ENCODE measurements around the gene COL5A1. TPM values are rescaled to one million over a fixed set of nuclear protein-coding genes. Genes with fewer than 3 reads are reported as not detected.

COL5A1 gene
- polyA plus RNA-seq, 1 donor (not counting 4 experiments of a cell fraction or from before 2014, with no cell fraction given) = 3.1 TPM

DNA sequence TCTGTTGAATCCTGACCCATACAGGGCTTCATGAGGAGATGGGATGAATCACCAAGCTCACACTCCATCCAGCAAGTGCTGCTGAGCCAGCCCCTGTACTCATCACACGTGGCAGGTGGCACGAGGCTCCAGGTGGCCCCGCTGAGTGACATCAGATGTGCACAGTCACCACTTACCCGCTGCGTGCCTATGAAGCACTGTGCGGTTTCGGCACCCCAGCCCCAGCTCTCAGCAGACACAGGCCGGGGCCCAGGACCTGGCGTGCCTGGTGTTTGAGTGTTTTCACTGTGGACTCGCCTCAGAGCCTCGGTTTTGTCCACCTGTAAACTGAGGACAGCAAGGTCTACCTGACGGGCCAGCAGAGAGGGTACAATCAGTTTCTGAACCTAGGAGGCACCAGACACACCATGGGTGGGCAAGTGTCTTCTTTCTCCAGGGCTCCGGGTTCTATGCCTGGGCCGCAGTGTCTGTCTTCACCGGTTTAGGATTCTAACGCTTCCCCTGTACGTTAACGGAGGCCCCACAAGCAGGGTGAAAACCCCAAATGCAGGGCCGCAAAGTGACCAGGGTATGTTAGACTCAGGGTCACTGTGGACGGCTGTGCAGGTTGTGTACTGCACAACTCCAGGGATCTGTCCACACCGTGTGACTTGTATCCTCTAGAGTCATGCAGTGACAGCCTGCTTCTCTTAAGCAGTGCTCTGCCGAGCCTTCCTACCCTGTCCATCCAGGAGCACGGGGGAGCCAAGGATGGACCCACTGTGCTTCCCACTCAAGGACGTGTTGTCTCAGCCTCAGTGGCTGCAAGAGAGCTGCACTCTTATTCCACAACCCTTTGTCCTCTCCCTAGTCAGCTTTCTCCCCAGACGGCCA, 44.3 kb upstream of the COL5A1 start:
- Histone ChIP-seq H4K20me1 (ENCODE audit: control insufficient read depth, extremely low read depth, insufficient read depth, low read length) (no peaks in the 10 kb centered on the region), H3K9ac (ENCODE audit: control insufficient read depth, extremely low read depth, insufficient read depth, low read length) (no peak overlapping the region), H3K36me3 (ENCODE audit: control insufficient read depth in 2 of 2, extremely low read depth in 1 of 2, insufficient read depth in 2 of 2, low read length in 2 of 2) (no peaks in the 10 kb centered on the region), H2AFZ (ENCODE audit: control insufficient read depth, low read length) (no peak overlapping the region), H3K79me2 (ENCODE audit: control insufficient read depth, insufficient read depth, low read length) (no peaks in the 10 kb centered on the region), H3K27ac (ENCODE audit: control insufficient read depth, insufficient read depth, low read length) (no peak overlapping the region), H3K4me1 (ENCODE audit: control insufficient read depth, extremely low read depth, insufficient read depth, low read length) (no peaks in the 10 kb centered on the region), H3K4me3 (ENCODE audit: control insufficient read depth in 2 of 3, extremely low read depth in 1 of 3, insufficient read depth in 2 of 3, low read depth in 1 of 3, low read length in 3 of 3) (no peak overlapping the region), H3K9me3 (ENCODE audit: control insufficient read depth, low read depth, low read length) (peaks cover 2% of the 10 kb centered on the region), H3K4me2 (ENCODE audit: control insufficient read depth, extremely low read depth, insufficient read depth, low read depth, low read length) (no peak overlapping the region), H3K9me1 (ENCODE audit: control insufficient read depth, extremely low read depth, insufficient read depth, low read length) (no peaks in the 10 kb centered on the region), H3K27me3 (ENCODE audit: control insufficient read depth, extremely low read depth, insufficient read depth, low read length) (peaks cover 18% of the 10 kb centered on the region)
- no peak for TF ChIP-seq EZH2 (IDR thresholded peaks at IDR 0.05; ENCODE audit: low read length)
- TF ChIP-seq, protein P1, sequence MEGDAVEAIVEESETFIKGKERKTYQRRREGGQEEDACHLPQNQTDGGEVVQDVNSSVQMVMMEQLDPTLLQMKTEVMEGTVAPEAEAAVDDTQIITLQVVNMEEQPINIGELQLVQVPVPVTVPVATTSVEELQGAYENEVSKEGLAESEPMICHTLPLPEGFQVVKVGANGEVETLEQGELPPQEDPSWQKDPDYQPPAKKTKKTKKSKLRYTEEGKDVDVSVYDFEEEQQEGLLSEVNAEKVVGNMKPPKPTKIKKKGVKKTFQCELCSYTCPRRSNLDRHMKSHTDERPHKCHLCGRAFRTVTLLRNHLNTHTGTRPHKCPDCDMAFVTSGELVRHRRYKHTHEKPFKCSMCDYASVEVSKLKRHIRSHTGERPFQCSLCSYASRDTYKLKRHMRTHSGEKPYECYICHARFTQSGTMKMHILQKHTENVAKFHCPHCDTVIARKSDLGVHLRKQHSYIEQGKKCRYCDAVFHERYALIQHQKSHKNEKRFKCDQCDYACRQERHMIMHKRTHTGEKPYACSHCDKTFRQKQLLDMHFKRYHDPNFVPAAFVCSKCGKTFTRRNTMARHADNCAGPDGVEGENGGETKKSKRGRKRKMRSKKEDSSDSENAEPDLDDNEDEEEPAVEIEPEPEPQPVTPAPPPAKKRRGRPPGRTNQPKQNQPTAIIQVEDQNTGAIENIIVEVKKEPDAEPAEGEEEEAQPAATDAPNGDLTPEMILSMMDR (optimal IDR thresholded peaks at IDR 0.05 in 1 of 3, IDR thresholded peaks at IDR 0.05 in 1 of 3, conservative IDR thresholded peaks at IDR 0.05 in 1 of 3; ENCODE audit: extremely low read depth in 1 of 3, insufficient read depth in 2 of 3, low read length in 3 of 3) = no peak
- FAIRE-seq = no peak
- DNase-seq (ENCODE audit: low read depth, low spot score) = no peak
- dilution Hi-C loops (cut with MboI; ENCODE audit: extremely low pct_ligation_motif_present, low sequenced_read_pairs) = no loop called here

DNA sequence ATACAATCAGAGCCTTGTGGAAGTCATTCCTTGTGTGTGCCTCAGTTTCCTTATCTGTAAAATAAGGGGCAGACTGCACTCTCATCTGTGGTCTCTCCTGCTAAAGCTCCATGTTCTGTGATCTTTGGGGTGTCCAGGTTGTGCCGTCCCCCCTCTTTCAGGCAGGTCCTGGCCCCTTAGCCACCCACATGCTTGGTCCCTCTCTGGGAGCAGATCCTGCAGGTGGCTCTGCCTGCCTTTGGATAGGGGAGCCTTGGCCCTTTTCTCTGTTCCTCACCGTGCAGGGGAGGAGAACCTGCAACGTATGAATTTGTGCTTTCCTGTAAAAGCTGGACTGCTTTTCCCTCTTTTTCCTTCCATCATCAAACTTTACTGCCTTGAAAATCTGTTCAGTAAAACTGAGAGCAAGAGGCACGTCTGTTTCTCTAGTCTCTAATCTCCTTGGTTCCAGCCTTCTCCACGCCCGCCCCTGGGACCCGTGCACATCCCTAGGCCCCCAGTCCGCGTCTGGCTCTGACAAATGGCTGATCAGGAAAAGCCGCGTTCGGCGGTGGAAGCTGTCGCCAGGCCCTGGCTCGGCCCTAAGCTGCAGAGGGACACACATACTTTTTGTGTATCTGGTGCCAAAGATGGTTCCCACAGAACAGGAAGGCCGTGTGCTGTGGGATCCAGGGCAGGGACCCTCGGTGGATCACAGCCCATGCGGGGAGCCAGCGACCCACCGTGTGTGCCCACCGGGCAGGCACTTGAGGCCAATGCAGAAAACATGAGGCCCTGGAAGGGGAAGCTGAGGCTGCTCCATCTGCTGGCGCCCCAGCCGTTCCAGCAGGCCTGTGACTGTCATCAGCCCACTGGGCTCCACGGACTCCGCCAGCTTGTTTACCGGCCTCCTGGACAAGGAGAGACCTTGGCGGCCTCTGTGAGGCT, 43.4 kb upstream of the COL5A1 start:
- FAIRE-seq = no peak
- Histone ChIP-seq H2AFZ (ENCODE audit: control insufficient read depth, low read length) (no peak overlapping the region), H3K79me2 (ENCODE audit: control insufficient read depth, insufficient read depth, low read length) (no peaks in the 10 kb centered on the region), H3K27me3 (ENCODE audit: control insufficient read depth, extremely low read depth, insufficient read depth, low read length) (peaks cover 18% of the 10 kb centered on the region), H3K4me3 (ENCODE audit: control insufficient read depth in 2 of 3, extremely low read depth in 1 of 3, insufficient read depth in 2 of 3, low read depth in 1 of 3, low read length in 3 of 3) (no peak overlapping the region), H3K4me1 (ENCODE audit: control insufficient read depth, extremely low read depth, insufficient read depth, low read length) (no peaks in the 10 kb centered on the region), H3K36me3 (ENCODE audit: control insufficient read depth in 2 of 2, extremely low read depth in 1 of 2, insufficient read depth in 2 of 2, low read length in 2 of 2) (no peaks in the 10 kb centered on the region), H3K27ac (ENCODE audit: control insufficient read depth, insufficient read depth, low read length) (no peak overlapping the region), H3K4me2 (ENCODE audit: control insufficient read depth, extremely low read depth, insufficient read depth, low read depth, low read length) (no peak overlapping the region), H4K20me1 (ENCODE audit: control insufficient read depth, extremely low read depth, insufficient read depth, low read length) (no peaks in the 10 kb centered on the region), H3K9me1 (ENCODE audit: control insufficient read depth, extremely low read depth, insufficient read depth, low read length) (no peaks in the 10 kb centered on the region), H3K9me3 (ENCODE audit: control insufficient read depth, low read depth, low read length) (peaks cover 2% of the 10 kb centered on the region), H3K9ac (ENCODE audit: control insufficient read depth, extremely low read depth, insufficient read depth, low read length) (no peak overlapping the region)
- dilution Hi-C loops (cut with MboI; ENCODE audit: extremely low pct_ligation_motif_present, low sequenced_read_pairs) = no loop called here
- DNase-seq (ENCODE audit: low read depth, low spot score) = no peak
- TF ChIP-seq, protein P1 (optimal IDR thresholded peaks at IDR 0.05 in 1 of 3, IDR thresholded peaks at IDR 0.05 in 1 of 3, conservative IDR thresholded peaks at IDR 0.05 in 1 of 3; ENCODE audit: extremely low read depth in 1 of 3, insufficient read depth in 2 of 3, low read length in 3 of 3) = no peak
- no peak for TF ChIP-seq EZH2 (IDR thresholded peaks at IDR 0.05; ENCODE audit: low read length)
